ENCODE measurements around the gene FLOT1. TPM values are rescaled to one million over a fixed set of nuclear protein-coding genes. Genes with fewer than 3 reads are reported as not detected.
A peak's percentile ranks its signal among the peaks of the same experiment; 100 is the strongest.

FLOT1 gene
- total and polyA plus RNA-seq, 2 of the 13 experiments (the other 11 are each of a cell fraction or from before 2014, with no cell fraction given): 82.3 to 130 TPM

DNA sequence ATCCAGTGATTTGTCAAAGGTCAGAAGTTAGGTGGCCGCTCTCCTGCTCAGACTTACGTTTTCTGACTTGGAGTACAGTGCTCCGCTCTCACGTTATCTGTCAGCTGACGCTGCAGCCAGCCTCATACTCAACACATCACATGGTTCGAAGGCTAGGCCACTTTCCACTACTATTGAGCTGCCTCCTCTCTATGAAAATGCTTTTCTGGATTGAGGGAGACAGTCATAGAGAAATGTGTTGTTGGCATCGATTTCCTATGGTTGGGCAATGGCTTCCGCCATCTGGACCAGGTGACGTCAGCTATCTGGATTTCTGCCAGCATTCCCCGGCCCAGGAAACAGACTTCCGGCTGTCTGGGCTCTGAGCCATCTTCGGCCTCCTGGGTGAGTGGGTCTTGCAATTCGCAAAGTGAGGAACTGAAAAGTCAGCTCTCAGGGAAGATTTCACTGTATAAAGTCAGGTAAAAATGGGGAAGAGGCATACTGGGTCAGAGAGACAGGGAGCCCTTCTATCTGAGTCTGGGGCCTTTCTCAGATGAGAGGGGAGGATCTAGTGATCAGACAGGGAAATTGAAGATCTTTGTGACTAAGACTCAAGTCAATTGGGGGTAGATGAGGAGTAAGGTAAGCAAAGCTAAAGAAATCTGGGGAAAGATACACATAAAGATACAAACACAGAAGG lies 39.4 kb upstream of the FLOT1 start (continued):
- TF ChIP-seq, protein P1, sequence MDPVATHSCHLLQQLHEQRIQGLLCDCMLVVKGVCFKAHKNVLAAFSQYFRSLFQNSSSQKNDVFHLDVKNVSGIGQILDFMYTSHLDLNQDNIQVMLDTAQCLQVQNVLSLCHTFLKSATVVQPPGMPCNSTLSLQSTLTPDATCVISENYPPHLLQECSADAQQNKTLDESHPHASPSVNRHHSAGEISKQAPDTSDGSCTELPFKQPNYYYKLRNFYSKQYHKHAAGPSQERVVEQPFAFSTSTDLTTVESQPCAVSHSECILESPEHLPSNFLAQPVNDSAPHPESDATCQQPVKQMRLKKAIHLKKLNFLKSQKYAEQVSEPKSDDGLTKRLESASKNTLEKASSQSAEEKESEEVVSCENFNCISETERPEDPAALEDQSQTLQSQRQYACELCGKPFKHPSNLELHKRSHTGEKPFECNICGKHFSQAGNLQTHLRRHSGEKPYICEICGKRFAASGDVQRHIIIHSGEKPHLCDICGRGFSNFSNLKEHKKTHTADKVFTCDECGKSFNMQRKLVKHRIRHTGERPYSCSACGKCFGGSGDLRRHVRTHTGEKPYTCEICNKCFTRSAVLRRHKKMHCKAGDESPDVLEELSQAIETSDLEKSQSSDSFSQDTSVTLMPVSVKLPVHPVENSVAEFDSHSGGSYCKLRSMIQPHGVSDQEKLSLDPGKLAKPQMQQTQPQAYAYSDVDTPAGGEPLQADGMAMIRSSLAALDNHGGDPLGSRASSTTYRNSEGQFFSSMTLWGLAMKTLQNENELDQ (CRISPR knock-in tag; IDR thresholded peaks at IDR 0.05; ENCODE audit: borderline replicate concordance): peak; percentile 75; the same call in 1 of the 2 replicates
- TF ChIP-seq, protein P2, sequence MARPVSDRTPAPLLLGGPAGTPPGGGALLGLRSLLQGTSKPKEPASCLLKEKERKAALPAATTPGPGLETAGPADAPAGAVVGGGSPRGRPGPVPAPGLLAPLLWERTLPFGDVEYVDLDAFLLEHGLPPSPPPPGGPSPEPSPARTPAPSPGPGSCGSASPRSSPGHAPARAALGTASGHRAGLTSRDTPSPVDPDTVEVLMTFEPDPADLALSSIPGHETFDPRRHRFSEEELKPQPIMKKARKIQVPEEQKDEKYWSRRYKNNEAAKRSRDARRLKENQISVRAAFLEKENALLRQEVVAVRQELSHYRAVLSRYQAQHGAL (CRISPR knock-in tag; IDR thresholded peaks at IDR 0.05; ENCODE audit: not compliant biosample characterization): peak; percentile 98
- TF ChIP-seq AGO1 (IDR thresholded peaks at IDR 0.05; ENCODE audit: low read depth, low read length, poor library complexity, severe bottlenecking) (no peak), MED8 (CRISPR knock-in tag; IDR thresholded peaks at IDR 0.05; ENCODE audit: insufficient replicate concordance) (peak; percentile 86), FOXC1 (CRISPR knock-in tag; IDR thresholded peaks at IDR 0.05; ENCODE audit: borderline replicate concordance) (peak; percentile 72), ZNF776 (CRISPR knock-in tag; IDR thresholded peaks at IDR 0.05) (no peak), HMGA1 (CRISPR knock-in tag; conservative IDR thresholded peaks at IDR 0.05) (no peak), ZNF605 (CRISPR knock-in tag; IDR thresholded peaks at IDR 0.05) (peak; percentile 98), ZNF841 (CRISPR knock-in tag; IDR thresholded peaks at IDR 0.05; ENCODE audit: borderline replicate concordance) (no peak), ZNF24 (IDR thresholded peaks at IDR 0.05) (peak; percentile 9; the same call in 1 of the 2 replicates), ZNF674 (CRISPR knock-in tag; IDR thresholded peaks at IDR 0.05; ENCODE audit: low read depth) (peak; percentile 85; the same call in 1 of the 2 replicates), ZZZ3 (CRISPR knock-in tag; IDR thresholded peaks at IDR 0.05; ENCODE audit: borderline replicate concordance) (peak; percentile 81), ZNF34 (CRISPR knock-in tag; IDR thresholded peaks at IDR 0.05; ENCODE audit: borderline replicate concordance) (0 out of 2 replicates have a peak, but pooled peaks have one; percentile 60), EZH2 (conservative IDR thresholded peaks at IDR 0.05; ENCODE audit: low read depth, low read length) (no peak), NCOR1 (IDR thresholded peaks at IDR 0.05; ENCODE audit: borderline replicate concordance, low read length) (peak; percentile 78; the same call in 1 of the 2 replicates), ZNF563 (CRISPR knock-in tag; IDR thresholded peaks at IDR 0.05) (peak; percentile 87), SMARCE1 (IDR thresholded peaks at IDR 0.05; ENCODE audit: borderline replicate concordance) (no peak)
- TF ChIP-seq, protein P3, sequence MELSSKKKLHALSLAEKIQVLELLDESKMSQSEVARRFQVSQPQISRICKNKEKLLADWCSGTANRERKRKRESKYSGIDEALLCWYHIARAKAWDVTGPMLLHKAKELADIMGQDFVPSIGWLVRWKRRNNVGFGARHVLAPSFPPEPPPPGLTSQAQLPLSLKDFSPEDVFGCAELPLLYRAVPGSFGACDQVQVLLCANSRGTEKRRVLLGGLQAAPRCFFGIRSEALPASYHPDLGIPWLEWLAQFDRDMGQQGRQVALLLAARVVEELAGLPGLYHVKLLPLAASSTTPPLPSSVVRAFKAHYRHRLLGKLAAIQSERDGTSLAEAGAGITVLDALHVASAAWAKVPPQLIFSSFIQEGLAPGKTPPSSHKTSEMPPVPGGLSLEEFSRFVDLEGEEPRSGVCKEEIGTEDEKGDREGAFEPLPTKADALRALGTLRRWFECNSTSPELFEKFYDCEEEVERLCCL (CRISPR knock-in tag; IDR thresholded peaks at IDR 0.05; ENCODE audit: borderline replicate concordance): peak; percentile 34; the same call in 1 of the 2 replicates
- TF ChIP-seq, protein P4, sequence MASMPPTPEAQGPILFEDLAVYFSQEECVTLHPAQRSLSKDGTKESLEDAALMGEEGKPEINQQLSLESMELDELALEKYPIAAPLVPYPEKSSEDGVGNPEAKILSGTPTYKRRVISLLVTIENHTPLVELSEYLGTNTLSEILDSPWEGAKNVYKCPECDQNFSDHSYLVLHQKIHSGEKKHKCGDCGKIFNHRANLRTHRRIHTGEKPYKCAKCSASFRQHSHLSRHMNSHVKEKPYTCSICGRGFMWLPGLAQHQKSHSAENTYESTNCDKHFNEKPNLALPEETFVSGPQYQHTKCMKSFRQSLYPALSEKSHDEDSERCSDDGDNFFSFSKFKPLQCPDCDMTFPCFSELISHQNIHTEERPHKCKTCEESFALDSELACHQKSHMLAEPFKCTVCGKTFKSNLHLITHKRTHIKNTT (CRISPR knock-in tag; IDR thresholded peaks at IDR 0.05): no peak
- TF ChIP-seq, protein P5, sequence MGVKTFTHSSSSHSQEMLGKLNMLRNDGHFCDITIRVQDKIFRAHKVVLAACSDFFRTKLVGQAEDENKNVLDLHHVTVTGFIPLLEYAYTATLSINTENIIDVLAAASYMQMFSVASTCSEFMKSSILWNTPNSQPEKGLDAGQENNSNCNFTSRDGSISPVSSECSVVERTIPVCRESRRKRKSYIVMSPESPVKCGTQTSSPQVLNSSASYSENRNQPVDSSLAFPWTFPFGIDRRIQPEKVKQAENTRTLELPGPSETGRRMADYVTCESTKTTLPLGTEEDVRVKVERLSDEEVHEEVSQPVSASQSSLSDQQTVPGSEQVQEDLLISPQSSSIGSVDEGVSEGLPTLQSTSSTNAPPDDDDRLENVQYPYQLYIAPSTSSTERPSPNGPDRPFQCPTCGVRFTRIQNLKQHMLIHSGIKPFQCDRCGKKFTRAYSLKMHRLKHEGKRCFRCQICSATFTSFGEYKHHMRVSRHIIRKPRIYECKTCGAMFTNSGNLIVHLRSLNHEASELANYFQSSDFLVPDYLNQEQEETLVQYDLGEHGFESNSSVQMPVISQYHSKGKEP (CRISPR knock-in tag; IDR thresholded peaks at IDR 0.05): no peak
- TF ChIP-seq, protein P6, sequence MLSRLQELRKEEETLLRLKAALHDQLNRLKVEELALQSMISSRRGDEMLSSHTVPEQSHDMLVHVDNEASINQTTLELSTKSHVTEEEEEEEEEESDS (CRISPR knock-in tag; IDR thresholded peaks at IDR 0.05; ENCODE audit: borderline replicate concordance): no peak
